ENCODE results near the gene OR1K1.

OR1K1 gene

GRCh38 chr9:122800066-122801060 is at the start of gene OR1K1:
Gene OR1K1 (plus strand): TSS chr9:122800123. CDS start chr9:122800123, 0 bp downstream.
- TF ChIP-seq CTCF (conservative IDR thresholded peaks at IDR 0.05; ENCODE audit: low read length), result no peak
- no peak within 1 kb of the TSS for H3K4me3 ChIP-seq (ENCODE audit: low read length)
- DNase-seq (ENCODE audit: low read depth), result no peak

GRCh38 chr9:122754825-122755224 is 45.1 kb upstream of the OR1K1 start:
- TF ChIP-seq CTCF (conservative IDR thresholded peaks at IDR 0.05; ENCODE audit: low read length), result no peak
- H3K4me3 ChIP-seq (ENCODE audit: low read length), result no peak overlapping the region
- DNase-seq (ENCODE audit: low read depth), result no peak

GRCh38 chr9:122767817-122768216 is 32.1 kb upstream of the OR1K1 start:
- TF ChIP-seq CTCF (conservative IDR thresholded peaks at IDR 0.05; ENCODE audit: low read length), result no peak
- H3K4me3 ChIP-seq (ENCODE audit: low read length), result no peak overlapping the region
- DNase-seq (ENCODE audit: low read depth), result no peak

- no peak for DNase-seq (ENCODE audit: low read depth)
- no peak for TF ChIP-seq CTCF (conservative IDR thresholded peaks at IDR 0.05; ENCODE audit: low read length)
- H3K4me3 ChIP-seq (ENCODE audit: low read length), result no peak overlapping the region
Observed at GRCh38 chr9:122777052-122777451, 22.9 kb upstream of the OR1K1 start.

- no peak for TF ChIP-seq CTCF (conservative IDR thresholded peaks at IDR 0.05; ENCODE audit: low read length)
- H3K4me3 ChIP-seq (ENCODE audit: low read length), result no peak overlapping the region
- DNase-seq (ENCODE audit: low read depth), result peak; percentile 87
Observed at GRCh38 chr9:122777935-122778627, 21.8 kb upstream of the OR1K1 start.

GRCh38 chr9:122779181-122779580 is 20.7 kb upstream of the OR1K1 start:
- no peak for TF ChIP-seq CTCF (conservative IDR thresholded peaks at IDR 0.05; ENCODE audit: low read length)
- no peak overlapping the region for H3K4me3 ChIP-seq (ENCODE audit: low read length)
- no peak for DNase-seq (ENCODE audit: low read depth)

Data from AG10803 (cell line).